PC-9 (cell line): ENCODE results near the gene DDX6. TPM values are rescaled to one million over a fixed set of nuclear protein-coding genes. Genes with fewer than 3 reads are reported as not detected.
"Not testable (repeated sequence)": the region's sequence is repeated elsewhere in the genome, so short reads cannot be mapped to it uniquely, and the experiment has no call there.

ENCODE experiments used
- BruUV-seq: library from RNA; stranded (reverse); fragments of 400-500 nt; replicated peaks from 2 replicates; lab custom pipeline; 2021; lab: Mats Ljungman, UMichigan
- CTCF ChIA-PET: fragments of 300-600 bp; sonication (Branson Sonifier 250); formaldehyde crosslinking; loops from one replicate; lab custom pipeline; 2022; ENCODE audit warnings: antibody characterized with exemption; lab: Charles Lee
- POLR2A ChIA-PET: fragments of 300-600 bp; sonication (Branson Sonifier 250); formaldehyde crosslinking; loops from one replicate; lab custom pipeline; 2022; ENCODE audit warnings: antibody characterized with exemption; ENCODE audit not compliant: unreplicated experiment; lab: Charles Lee
- DNase-seq, 2 experiments: peaks; one replicate each; pipeline versions ENCODE4 v3.0.0 to v3.0.0-alpha.2; 2015 to 2022; ENCODE audit warnings: mixed read lengths in 1 of 2
- H2AFZ ChIP-seq: fragments of 200-600 bp; sonication (generic); 2 replicates; pipeline ENCODE4 v1.8.1; 2017; ENCODE audit warnings: antibody characterized with exemption
- H3F3A ChIP-seq: fragments of 200-600 bp; sonication (generic); 2 replicates; pipeline ENCODE4 v1.8.1; 2017; ENCODE audit warnings: antibody characterized with exemption, mild to moderate bottlenecking, low read depth; ENCODE audit not compliant: insufficient read depth
- H3K27ac ChIP-seq: fragments of 200-600 bp; sonication (generic); 2 replicates; pipeline ENCODE4 v1.6.1; 2016; ENCODE audit warnings: mixed run types
- H3K27me3 ChIP-seq: fragments of 200-600 bp; sonication (generic); 2 replicates; pipeline ENCODE4 v1.6.1; 2016; ENCODE audit warnings: low read depth, mixed run types; ENCODE audit not compliant: insufficient read depth
- H3K36me3 ChIP-seq: fragments of 200-600 bp; sonication (generic); 2 replicates; pipeline ENCODE4 v1.6.1; 2016; ENCODE audit warnings: low read depth, mixed run types
- H3K4me1 ChIP-seq: fragments of 200-600 bp; sonication (generic); replicated peaks from 2 replicates; pipeline ENCODE4 v1.6.1; 2016; ENCODE audit warnings: mixed run types; ENCODE audit not compliant: insufficient read depth
- H3K4me2 ChIP-seq: fragments of 200-600 bp; sonication (generic); 2 replicates; pipeline ENCODE4 v1.6.1; 2017; ENCODE audit warnings: mixed run types
- H3K4me3 ChIP-seq: fragments of 200-600 bp; sonication (generic); 2 replicates; pipeline ENCODE4 v1.6.1; 2016; ENCODE audit warnings: mixed run types
- H3K79me2 ChIP-seq: fragments of 200-600 bp; sonication (generic); 2 replicates; pipeline ENCODE4 v1.6.1; 2017; ENCODE audit warnings: low read depth, mixed run types
- H3K9me2 ChIP-seq: fragments of 200-600 bp; sonication (generic); 2 replicates; pipeline ENCODE4 v1.8.1; 2017; ENCODE audit warnings: mild to moderate bottlenecking; ENCODE audit not compliant: insufficient read depth
- H3K9me3 ChIP-seq: fragments of 200-600 bp; sonication (generic); 2 replicates; pipeline ENCODE4 v1.8.1; 2016; ENCODE audit warnings: low read depth; ENCODE audit not compliant: insufficient read depth
- H4K20me1 ChIP-seq: fragments of 200-600 bp; sonication (generic); 2 replicates; pipeline ENCODE4 v1.8.1; 2017; ENCODE audit not compliant: insufficient read depth
- EZH2 ChIP-seq: fragments of 200-600 bp; sonication (generic); IDR thresholded peaks from 2 replicates; pipeline ENCODE4 v1.8.0; 2017; ENCODE audit warnings: antibody characterized with exemption, low read depth
- intact Hi-C: fragments of 100-400 bp; cut with micrococcal nuclease; formaldehyde crosslinking; loops from one replicate; pipeline ENCODE4 v1.10.0; 2022; ENCODE audit not compliant: unreplicated experiment
- total RNA-seq: library from RNA; stranded (reverse); gene quantifications from 2 replicates; pipeline ENCODE4 v1.2.3, GENCODE V29; 2021
- TF ChIP-seq, protein P1 (sequence below): fragments of 200-600 bp; sonication (generic); conservative IDR thresholded peaks from 2 replicates; pipeline ENCODE4 v1.6.1; 2017; ENCODE audit warnings: mixed run types, antibody characterized with exemption, mild to moderate bottlenecking, moderate library complexity

The DDX6 gene
- total RNA-seq, 1 experiment from 2014 or later: 84.4 TPM

DNA sequence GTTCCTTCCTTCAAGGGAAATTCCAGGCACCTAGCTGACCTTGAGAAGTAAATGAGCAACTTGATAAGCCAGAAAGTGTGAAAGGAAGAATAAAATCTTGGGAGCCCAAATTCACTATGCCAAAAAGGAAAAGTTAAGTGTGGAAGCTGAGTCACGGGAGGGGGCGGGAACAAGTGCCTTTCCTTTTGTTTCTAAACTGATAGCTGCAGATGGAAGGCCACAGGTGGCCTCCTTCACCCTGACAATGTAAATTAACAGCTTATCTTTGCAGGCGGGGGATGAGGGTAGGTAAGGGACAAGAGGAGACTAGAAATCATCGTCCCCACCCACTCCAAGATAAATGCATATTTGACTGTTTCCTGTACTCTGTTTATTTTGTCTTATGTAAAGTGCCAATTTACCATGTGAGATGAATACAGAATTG, 75.1 kb downstream of the DDX6 start:
- H3K4me1 ChIP-seq: peaks cover 46% of the 10 kb centered on the region
- H3K27me3 ChIP-seq: no peaks in the 10 kb centered on the region
- no peak overlapping the region for H3K4me3 ChIP-seq
- peak overlapping the region; percentile 15; the same call in 1 of the 2 replicates for H3K27ac ChIP-seq
- peak overlapping the region; percentile 38; the same call in 1 of the 2 replicates for H3K4me2 ChIP-seq
- TF ChIP-seq, protein P1, sequence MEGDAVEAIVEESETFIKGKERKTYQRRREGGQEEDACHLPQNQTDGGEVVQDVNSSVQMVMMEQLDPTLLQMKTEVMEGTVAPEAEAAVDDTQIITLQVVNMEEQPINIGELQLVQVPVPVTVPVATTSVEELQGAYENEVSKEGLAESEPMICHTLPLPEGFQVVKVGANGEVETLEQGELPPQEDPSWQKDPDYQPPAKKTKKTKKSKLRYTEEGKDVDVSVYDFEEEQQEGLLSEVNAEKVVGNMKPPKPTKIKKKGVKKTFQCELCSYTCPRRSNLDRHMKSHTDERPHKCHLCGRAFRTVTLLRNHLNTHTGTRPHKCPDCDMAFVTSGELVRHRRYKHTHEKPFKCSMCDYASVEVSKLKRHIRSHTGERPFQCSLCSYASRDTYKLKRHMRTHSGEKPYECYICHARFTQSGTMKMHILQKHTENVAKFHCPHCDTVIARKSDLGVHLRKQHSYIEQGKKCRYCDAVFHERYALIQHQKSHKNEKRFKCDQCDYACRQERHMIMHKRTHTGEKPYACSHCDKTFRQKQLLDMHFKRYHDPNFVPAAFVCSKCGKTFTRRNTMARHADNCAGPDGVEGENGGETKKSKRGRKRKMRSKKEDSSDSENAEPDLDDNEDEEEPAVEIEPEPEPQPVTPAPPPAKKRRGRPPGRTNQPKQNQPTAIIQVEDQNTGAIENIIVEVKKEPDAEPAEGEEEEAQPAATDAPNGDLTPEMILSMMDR: no peak
- TF ChIP-seq EZH2: no peak
- no peaks in the 10 kb centered on the region for H3K79me2 ChIP-seq
- peaks cover 37% of the 10 kb centered on the region; the same call in 1 of the 2 replicates for H3F3A ChIP-seq
- H3K36me3 ChIP-seq: no peaks in the 10 kb centered on the region
- intact Hi-C loops: no loop called here
- H4K20me1 ChIP-seq: no peaks in the 10 kb centered on the region
- CTCF ChIA-PET: interaction anchor here (0.7 kb wide), 1 partner anchor 196 kb away, joined by 6 read pairs; no protein-coding TSS in a partner anchor
- no peaks in the 10 kb centered on the region for H3K9me3 ChIP-seq
- DNase-seq: peak in 1 of 2 experiments; percentile 42
- no peaks in the 10 kb centered on the region for H3K9me2 ChIP-seq
- POLR2A ChIA-PET: interaction anchor here (0.6 kb wide), 1 partner anchor 396 kb away, joined by 3 read pairs; no protein-coding TSS in a partner anchor
- no peak overlapping the region for H2AFZ ChIP-seq
- no TSS peak for BruUV-seq

DNA sequence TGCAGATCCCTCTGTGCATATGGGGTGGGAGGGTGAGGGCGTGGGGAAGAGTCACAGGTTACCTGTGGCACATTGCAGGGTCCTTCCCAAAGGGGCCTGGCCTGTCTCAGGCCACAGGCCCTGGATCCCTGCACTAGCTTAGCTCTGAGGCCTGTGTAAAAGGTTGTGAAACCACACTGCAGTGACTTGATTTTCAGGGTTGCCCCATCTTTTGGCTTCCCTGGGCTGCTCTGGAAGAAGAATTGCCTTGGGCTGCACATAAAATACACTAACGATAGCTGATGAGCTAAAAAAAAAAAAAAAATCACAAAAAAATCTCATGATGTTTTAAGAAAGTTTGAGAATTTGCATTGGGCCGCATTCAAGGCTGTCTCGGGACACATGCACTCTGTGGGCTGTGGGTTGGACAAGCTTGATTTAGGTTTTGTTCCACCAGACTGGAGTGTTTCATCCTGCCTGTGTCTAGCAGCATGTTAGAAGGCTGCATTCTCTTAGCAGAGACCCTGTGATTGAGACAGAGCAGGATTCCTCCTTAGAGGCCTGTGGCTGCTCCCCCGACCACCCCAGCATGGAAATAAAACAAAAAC, 75.6 kb downstream of the DDX6 start:
- Histone ChIP-seq H3K4me2 (peak overlapping the region; percentile 38; the same call in 1 of the 2 replicates), H3K4me1 (peaks cover 46% of the 10 kb centered on the region), H3F3A (peaks cover 37% of the 10 kb centered on the region; the same call in 1 of the 2 replicates), H3K4me3 (no peak overlapping the region), H3K36me3 (no peaks in the 10 kb centered on the region), H3K79me2 (no peaks in the 10 kb centered on the region), H3K27ac (peak overlapping the region; percentile 15; the same call in 1 of the 2 replicates), H3K27me3 (no peaks in the 10 kb centered on the region), H3K9me3 (no peaks in the 10 kb centered on the region), H4K20me1 (no peaks in the 10 kb centered on the region), H3K9me2 (no peaks in the 10 kb centered on the region), H2AFZ (no peak overlapping the region)
- peak in 1 of 2 experiments; percentile 60 for DNase-seq
- ChIA-PET POLR2A (interaction anchor here (0.6 kb wide), 1 partner anchor 396 kb away, joined by 3 read pairs; no protein-coding TSS in a partner anchor), CTCF (interaction anchor here (0.7 kb wide), 1 partner anchor 197 kb away, joined by 6 read pairs; no protein-coding TSS in a partner anchor)
- TF ChIP-seq EZH2: no peak
- TF ChIP-seq, protein P1: no peak
- intact Hi-C loops: no loop called here
- no TSS peak for BruUV-seq

DNA sequence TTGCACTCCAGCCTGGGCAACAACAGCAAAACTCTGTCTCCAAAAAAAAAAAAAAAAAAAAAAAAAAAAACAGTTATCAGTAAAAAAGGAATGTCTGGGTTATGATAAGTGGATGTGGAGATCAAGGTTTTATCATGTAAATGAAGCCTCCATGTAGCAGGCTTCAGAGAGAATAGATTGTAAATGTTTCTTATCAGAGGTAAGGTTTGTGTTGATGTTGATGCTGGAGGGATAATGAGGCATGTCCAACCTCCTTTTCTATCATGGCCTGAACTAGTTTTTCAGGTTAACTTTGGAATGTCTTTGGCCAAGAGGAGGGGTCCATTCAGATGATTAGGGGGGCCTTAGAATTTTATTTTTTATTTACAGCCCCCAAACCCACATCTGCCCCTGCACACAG, 76.1 kb downstream of the DDX6 start:
- Histone ChIP-seq H3K9me2 (no peaks in the 10 kb centered on the region), H2AFZ (no peak overlapping the region), H3K27me3 (no peaks in the 10 kb centered on the region), H3K4me3 (no peak overlapping the region), H3F3A (peaks cover 37% of the 10 kb centered on the region; the same call in 1 of the 2 replicates), H3K9me3 (no peaks in the 10 kb centered on the region), H4K20me1 (no peaks in the 10 kb centered on the region), H3K4me1 (peaks cover 42% of the 10 kb centered on the region), H3K36me3 (no peaks in the 10 kb centered on the region), H3K4me2 (0 out of 2 replicates have a peak overlapping the region, but pooled peaks have one; percentile 7), H3K27ac (no peak overlapping the region), H3K79me2 (no peaks in the 10 kb centered on the region)
- TF ChIP-seq, protein P1: no peak
- TF ChIP-seq EZH2: no peak
- ChIA-PET CTCF (no interaction called here), POLR2A (no interaction called here)
- no peak for DNase-seq
- intact Hi-C loops: no loop called here
- BruUV-seq: no TSS peak

DNA sequence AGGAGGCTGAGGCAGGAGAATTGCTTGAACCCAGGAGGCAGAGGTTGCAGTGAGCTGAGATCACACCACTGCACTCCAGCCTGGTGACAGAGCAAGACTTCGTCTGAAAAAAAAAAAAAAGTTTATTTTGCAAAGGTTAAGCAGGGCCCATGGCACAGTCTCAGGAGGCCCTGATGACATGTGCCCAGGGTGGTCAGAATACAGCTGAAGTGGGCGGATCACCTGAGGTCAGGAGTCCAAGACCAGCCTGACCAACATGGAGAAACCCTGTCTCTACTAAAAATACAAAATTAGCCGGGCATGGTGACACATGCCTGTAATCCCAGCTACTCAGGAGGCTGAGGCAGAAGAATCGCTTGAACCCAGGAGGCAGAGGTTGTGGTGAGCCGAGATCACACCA, 76.5 kb downstream of the DDX6 start:
- H3K9me3 ChIP-seq, H3K27me3 ChIP-seq, H4K20me1 ChIP-seq, CTCF ChIA-PET, H3K4me3 ChIP-seq, H3K36me3 ChIP-seq, DNase-seq, H2AFZ ChIP-seq, BruUV-seq, H3K27ac ChIP-seq, POLR2A ChIA-PET, H3K4me2 ChIP-seq, H3K79me2 ChIP-seq, H3K9me2 ChIP-seq, intact Hi-C loops: not testable (repeated sequence)
- peaks cover 37% of the 10 kb centered on the region; the same call in 1 of the 2 replicates for H3F3A ChIP-seq
- H3K4me1 ChIP-seq: peaks cover 38% of the 10 kb centered on the region
